SU-DHL-6 (cell line): Measurements from ENCODE around the gene NLRP13.

Experiments
- EZH2phosphoT487 ChIP-seq: fragments of 200-600 bp; sonication (generic), shearing (Covaris generic); conservative IDR thresholded peaks from 2 replicates; pipeline ENCODE4 v1.6.1; 2018; ENCODE audit warnings: mild to moderate bottlenecking, antibody characterized with exemption, low read length, moderate library complexity, mixed read lengths
- TF ChIP-seq, protein P1 (sequence below): fragments of 200-600 bp; sonication (generic); IDR thresholded peaks from one replicate; pipeline ENCODE4 v1.5.1; 2017; ENCODE audit warnings: antibody characterized with exemption, mild to moderate bottlenecking, low read length, moderate library complexity; ENCODE audit not compliant: insufficient read depth, poor library complexity, severe bottlenecking

GRCh38 chr19:55901369-55902079 lies 30.6 kb downstream of the NLRP13 start:
- TF ChIP-seq, protein P1, sequence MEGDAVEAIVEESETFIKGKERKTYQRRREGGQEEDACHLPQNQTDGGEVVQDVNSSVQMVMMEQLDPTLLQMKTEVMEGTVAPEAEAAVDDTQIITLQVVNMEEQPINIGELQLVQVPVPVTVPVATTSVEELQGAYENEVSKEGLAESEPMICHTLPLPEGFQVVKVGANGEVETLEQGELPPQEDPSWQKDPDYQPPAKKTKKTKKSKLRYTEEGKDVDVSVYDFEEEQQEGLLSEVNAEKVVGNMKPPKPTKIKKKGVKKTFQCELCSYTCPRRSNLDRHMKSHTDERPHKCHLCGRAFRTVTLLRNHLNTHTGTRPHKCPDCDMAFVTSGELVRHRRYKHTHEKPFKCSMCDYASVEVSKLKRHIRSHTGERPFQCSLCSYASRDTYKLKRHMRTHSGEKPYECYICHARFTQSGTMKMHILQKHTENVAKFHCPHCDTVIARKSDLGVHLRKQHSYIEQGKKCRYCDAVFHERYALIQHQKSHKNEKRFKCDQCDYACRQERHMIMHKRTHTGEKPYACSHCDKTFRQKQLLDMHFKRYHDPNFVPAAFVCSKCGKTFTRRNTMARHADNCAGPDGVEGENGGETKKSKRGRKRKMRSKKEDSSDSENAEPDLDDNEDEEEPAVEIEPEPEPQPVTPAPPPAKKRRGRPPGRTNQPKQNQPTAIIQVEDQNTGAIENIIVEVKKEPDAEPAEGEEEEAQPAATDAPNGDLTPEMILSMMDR = no peak
- TF ChIP-seq EZH2phosphoT487 = no peak
